Left lung (tissue), 10 donors: Measurements from ENCODE around the gene FDX1. TPM values are rescaled to one million over a fixed set of nuclear protein-coding genes. Genes with fewer than 3 reads are reported as not detected.
A peak's percentile ranks its signal among the peaks of the same experiment; 100 is the strongest.

ENCODE experiments used
- ATAC-seq: fragments of 200-7000 bp; cut with Tn5 transposase; one replicate; pipeline ENCODE4 v1.9.1; 2020; ENCODE audit warnings: moderate library complexity
- DNase-seq, 4 donors: peaks; one replicate each; pipeline ENCODE4 v3.0.0-alpha.2; 2013 to 2020
- H3K27ac ChIP-seq, 2 donors: fragments of 200-600 bp; sonication (generic) in 1 of 2; one replicate each; pipeline versions ENCODE4 v1.5.0 to v1.8.0; 2020 to 2021
- H3K27me3 ChIP-seq, 2 donors: fragments of 200-600 bp; sonication (generic) in 1 of 2; one replicate each; pipeline versions ENCODE4 v1.5.0 to v1.8.0; 2020 to 2021
- H3K36me3 ChIP-seq, 2 donors: fragments of 200-600 bp; sonication (generic) in 1 of 2; one replicate each; pipeline versions ENCODE4 v1.5.0 to v1.8.0; 2020 to 2021
- H3K4me1 ChIP-seq, 2 donors: fragments of 200-600 bp; one replicate each; pipeline ENCODE4 v1.8.0; 2021
- H3K4me3 ChIP-seq, 2 donors: fragments of 200-600 bp; sonication (generic) in 1 of 2; one replicate each; pipeline versions ENCODE4 v1.5.0 to v1.8.0; 2020 to 2021; ENCODE audit warnings: mild to moderate bottlenecking in 1 of 2
- H3K9me3 ChIP-seq, 2 donors: fragments of 200-600 bp; sonication (generic) in 1 of 2; one replicate each; pipeline versions ENCODE4 v1.5.0 to v1.8.0; 2020 to 2021
- intact Hi-C, 2 donors: fragments of 100-400 bp; cut with DNase I; formaldehyde crosslinking; loops; one replicate each; pipeline versions ENCODE4 v1.11.2 to v1.14.2; 2022
- polyA plus RNA-seq, 6 donors: library from polyadenylated mRNA; unstranded; fragments of 120-200 nt; gene quantifications; one replicate each; pipeline ENCODE4 v1.2.1, GENCODE V29; 2013; ENCODE audit not compliant: insufficient read length in 6 of 6
- total RNA-seq, 2 donors: library from RNA; stranded (reverse); fragmentation: NEBNext Ultra II Directional; extraction: Animal tissue kit (Norgen Biotek cat#: 25700); gene quantifications; one replicate each; pipeline ENCODE4 v1.2.1, GENCODE V29; 2021
- TF ChIP-seq, protein P1 (sequence below), 2 donors: fragments of 200-600 bp; sonication (generic) in 1 of 2; IDR thresholded peaks; one replicate each; pipeline versions ENCODE4 v1.5.0 to v1.8.0; 2021; ENCODE audit warnings: antibody characterized with exemption in 2 of 2
- donor health status: DM: no; HTN: yes; CAD: no.
- donor health status: DM: no; HTN: no; CAD: no.

Gene FDX1
- total and polyA plus RNA-seq, 8 donors = 16.0 to 19.0 (median 16.7) TPM

- H3K4me3 ChIP-seq = no peak overlapping the region
- intact Hi-C loops = no loop called here
- peaks cover 0 to 23% of the 10 kb centered on the region in 2 donors for H3K4me1 ChIP-seq
- H3K27ac ChIP-seq = no peak overlapping the region
- TF ChIP-seq, protein P1, sequence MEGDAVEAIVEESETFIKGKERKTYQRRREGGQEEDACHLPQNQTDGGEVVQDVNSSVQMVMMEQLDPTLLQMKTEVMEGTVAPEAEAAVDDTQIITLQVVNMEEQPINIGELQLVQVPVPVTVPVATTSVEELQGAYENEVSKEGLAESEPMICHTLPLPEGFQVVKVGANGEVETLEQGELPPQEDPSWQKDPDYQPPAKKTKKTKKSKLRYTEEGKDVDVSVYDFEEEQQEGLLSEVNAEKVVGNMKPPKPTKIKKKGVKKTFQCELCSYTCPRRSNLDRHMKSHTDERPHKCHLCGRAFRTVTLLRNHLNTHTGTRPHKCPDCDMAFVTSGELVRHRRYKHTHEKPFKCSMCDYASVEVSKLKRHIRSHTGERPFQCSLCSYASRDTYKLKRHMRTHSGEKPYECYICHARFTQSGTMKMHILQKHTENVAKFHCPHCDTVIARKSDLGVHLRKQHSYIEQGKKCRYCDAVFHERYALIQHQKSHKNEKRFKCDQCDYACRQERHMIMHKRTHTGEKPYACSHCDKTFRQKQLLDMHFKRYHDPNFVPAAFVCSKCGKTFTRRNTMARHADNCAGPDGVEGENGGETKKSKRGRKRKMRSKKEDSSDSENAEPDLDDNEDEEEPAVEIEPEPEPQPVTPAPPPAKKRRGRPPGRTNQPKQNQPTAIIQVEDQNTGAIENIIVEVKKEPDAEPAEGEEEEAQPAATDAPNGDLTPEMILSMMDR (IDR thresholded peaks at IDR 0.05) = no peak
- no peaks in the 10 kb centered on the region for H3K36me3 ChIP-seq
- DNase-seq = no peak
- H3K9me3 ChIP-seq = no peaks in the 10 kb centered on the region
- no peak for ATAC-seq
- H3K27me3 ChIP-seq = no peaks in the 10 kb centered on the region
Measured at GRCh38 chr11:110481523-110481922, 51.8 kb downstream of the FDX1 start.

GRCh38 chr11:110486156-110486555, 56.4 kb downstream of the FDX1 start:
- Histone ChIP-seq H3K27me3 (no peaks in the 10 kb centered on the region), H3K4me3 (no peak overlapping the region), H3K27ac (no peak overlapping the region), H3K36me3 (no peaks in the 10 kb centered on the region), H3K4me1 (peaks cover 0 to 3% of the 10 kb centered on the region in 2 donors), H3K9me3 (no peaks in the 10 kb centered on the region)
- intact Hi-C loops = no loop called here
- DNase-seq (no peak), ATAC-seq (no peak)
- TF ChIP-seq, protein P1 (IDR thresholded peaks at IDR 0.05) = no peak

GRCh38 chr11:110488446-110488845, 58.7 kb downstream of the FDX1 start:
- intact Hi-C loops = no loop called here
- ATAC-seq = no peak
- TF ChIP-seq, protein P1 (IDR thresholded peaks at IDR 0.05) = no peak
- DNase-seq = no peak
- no peaks in the 10 kb centered on the region for H3K27me3 ChIP-seq
- H3K9me3 ChIP-seq = no peaks in the 10 kb centered on the region
- H3K36me3 ChIP-seq = no peaks in the 10 kb centered on the region
- peaks cover 0 to 3% of the 10 kb centered on the region in 2 donors for H3K4me1 ChIP-seq
- no peak overlapping the region for H3K27ac ChIP-seq
- no peak overlapping the region for H3K4me3 ChIP-seq

DNA sequence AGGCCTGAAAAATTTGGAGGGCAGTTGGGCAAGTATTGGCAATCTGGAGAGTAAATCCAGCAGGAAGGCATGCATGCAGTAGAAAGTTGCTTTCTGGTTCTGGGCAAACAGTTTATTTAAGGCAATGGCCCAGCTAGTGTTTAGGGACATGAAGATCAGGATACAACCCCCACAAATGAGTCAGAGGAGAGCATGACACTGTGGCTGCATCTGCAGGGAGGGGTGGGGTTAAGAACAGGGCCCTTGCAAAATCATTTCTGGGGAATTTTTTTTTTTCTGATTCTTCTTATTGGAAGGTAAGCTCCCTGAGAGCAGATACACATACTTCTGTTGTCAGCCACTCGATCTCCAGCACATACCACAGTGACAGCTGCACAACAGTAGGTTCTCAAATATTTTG, 61.1 kb downstream of the FDX1 start:
- H3K9me3 ChIP-seq = no peaks in the 10 kb centered on the region
- H3K27ac ChIP-seq = peak overlapping the region in 1 of 2 donors; percentile 24
- intact Hi-C loops = no loop called here
- H3K27me3 ChIP-seq = no peaks in the 10 kb centered on the region
- peaks cover 0 to 3% of the 10 kb centered on the region in 2 donors for H3K4me1 ChIP-seq
- no peak overlapping the region for H3K4me3 ChIP-seq
- no peaks in the 10 kb centered on the region for H3K36me3 ChIP-seq
- TF ChIP-seq, protein P1 (IDR thresholded peaks at IDR 0.05) = no peak
- ATAC-seq (peak; percentile 81), DNase-seq (no peak)

DNA sequence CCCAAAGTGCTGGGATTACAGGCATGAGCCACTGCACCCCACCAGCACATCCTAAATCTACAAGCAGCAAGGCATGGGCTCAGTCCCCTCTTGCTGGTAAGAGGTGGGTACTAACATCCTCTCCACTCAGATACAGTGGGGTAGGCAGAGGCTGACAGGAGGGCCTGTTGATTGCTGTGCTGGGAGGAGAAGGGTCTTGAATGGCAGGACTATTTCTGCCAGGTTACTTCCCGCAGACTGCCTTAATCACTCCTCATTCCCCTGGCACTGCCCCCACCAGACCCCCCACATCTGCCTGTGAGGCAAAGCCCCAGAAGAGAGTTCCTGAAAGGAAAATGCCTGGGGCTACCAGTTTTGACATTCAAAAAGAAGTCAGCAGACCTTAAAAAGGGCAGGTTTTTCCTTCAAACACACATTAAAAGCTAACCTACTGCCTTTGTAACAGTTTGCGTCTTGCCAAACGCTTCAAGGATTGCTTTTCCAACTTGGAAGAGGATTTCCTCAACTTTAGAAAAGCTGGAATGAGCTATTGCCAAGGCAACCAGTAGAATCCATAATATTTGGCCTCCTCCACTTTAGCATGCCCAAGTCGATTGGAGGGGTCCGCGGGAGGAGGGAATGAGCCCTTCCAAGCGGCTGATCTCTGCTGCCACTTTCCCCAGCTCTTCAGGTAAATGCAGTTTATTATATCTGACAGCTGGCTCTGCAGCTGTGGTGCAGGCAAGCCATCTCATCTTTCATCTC, 62.0 kb downstream of the FDX1 start:
- intact Hi-C loops = no loop called here
- ATAC-seq (no peak), DNase-seq (peak in 1 of 4 donors; percentile 47)
- H3K4me1 ChIP-seq = peaks cover 0 to 4% of the 10 kb centered on the region in 2 donors
- no peaks in the 10 kb centered on the region for H3K9me3 ChIP-seq
- TF ChIP-seq, protein P1 (IDR thresholded peaks at IDR 0.05) = no peak
- H3K27me3 ChIP-seq = no peaks in the 10 kb centered on the region
- H3K36me3 ChIP-seq = no peaks in the 10 kb centered on the region
- no peak overlapping the region for H3K4me3 ChIP-seq
- H3K27ac ChIP-seq = no peak overlapping the region
